PC-9 (cell line): ENCODE measurements around the gene SPEM3. TPM values are rescaled to one million over a fixed set of nuclear protein-coding genes. Genes with fewer than 3 reads are reported as not detected.

ENCODE experiments used
- BruUV-seq: library from RNA; stranded (reverse); fragments of 400-500 nt; replicated peaks from 2 replicates; lab custom pipeline; 2021; lab: Mats Ljungman, UMichigan
- CTCF ChIA-PET: fragments of 300-600 bp; sonication (Branson Sonifier 250); formaldehyde crosslinking; loops from one replicate; lab custom pipeline; 2022; ENCODE audit warnings: antibody characterized with exemption; lab: Charles Lee
- POLR2A ChIA-PET: fragments of 300-600 bp; sonication (Branson Sonifier 250); formaldehyde crosslinking; loops from one replicate; lab custom pipeline; 2022; ENCODE audit warnings: antibody characterized with exemption; ENCODE audit not compliant: unreplicated experiment; lab: Charles Lee
- DNase-seq, 2 experiments: peaks; one replicate each; pipeline versions ENCODE4 v3.0.0 to v3.0.0-alpha.2; 2015 to 2022; ENCODE audit warnings: mixed read lengths in 1 of 2
- H2AFZ ChIP-seq: fragments of 200-600 bp; sonication (generic); 2 replicates; pipeline ENCODE4 v1.8.1; 2017; ENCODE audit warnings: antibody characterized with exemption
- H3F3A ChIP-seq: fragments of 200-600 bp; sonication (generic); 2 replicates; pipeline ENCODE4 v1.8.1; 2017; ENCODE audit warnings: antibody characterized with exemption, mild to moderate bottlenecking, low read depth; ENCODE audit not compliant: insufficient read depth
- H3K27ac ChIP-seq: fragments of 200-600 bp; sonication (generic); 2 replicates; pipeline ENCODE4 v1.6.1; 2016; ENCODE audit warnings: mixed run types
- H3K27me3 ChIP-seq: fragments of 200-600 bp; sonication (generic); 2 replicates; pipeline ENCODE4 v1.6.1; 2016; ENCODE audit warnings: low read depth, mixed run types; ENCODE audit not compliant: insufficient read depth
- H3K36me3 ChIP-seq: fragments of 200-600 bp; sonication (generic); 2 replicates; pipeline ENCODE4 v1.6.1; 2016; ENCODE audit warnings: low read depth, mixed run types
- H3K4me1 ChIP-seq: fragments of 200-600 bp; sonication (generic); replicated peaks from 2 replicates; pipeline ENCODE4 v1.6.1; 2016; ENCODE audit warnings: mixed run types; ENCODE audit not compliant: insufficient read depth
- H3K4me2 ChIP-seq: fragments of 200-600 bp; sonication (generic); 2 replicates; pipeline ENCODE4 v1.6.1; 2017; ENCODE audit warnings: mixed run types
- H3K4me3 ChIP-seq: fragments of 200-600 bp; sonication (generic); 2 replicates; pipeline ENCODE4 v1.6.1; 2016; ENCODE audit warnings: mixed run types
- H3K79me2 ChIP-seq: fragments of 200-600 bp; sonication (generic); 2 replicates; pipeline ENCODE4 v1.6.1; 2017; ENCODE audit warnings: low read depth, mixed run types
- H3K9me2 ChIP-seq: fragments of 200-600 bp; sonication (generic); 2 replicates; pipeline ENCODE4 v1.8.1; 2017; ENCODE audit warnings: mild to moderate bottlenecking; ENCODE audit not compliant: insufficient read depth
- H3K9me3 ChIP-seq: fragments of 200-600 bp; sonication (generic); 2 replicates; pipeline ENCODE4 v1.8.1; 2016; ENCODE audit warnings: low read depth; ENCODE audit not compliant: insufficient read depth
- H4K20me1 ChIP-seq: fragments of 200-600 bp; sonication (generic); 2 replicates; pipeline ENCODE4 v1.8.1; 2017; ENCODE audit not compliant: insufficient read depth
- EZH2 ChIP-seq: fragments of 200-600 bp; sonication (generic); IDR thresholded peaks from 2 replicates; pipeline ENCODE4 v1.8.0; 2017; ENCODE audit warnings: antibody characterized with exemption, low read depth
- intact Hi-C: fragments of 100-400 bp; cut with micrococcal nuclease; formaldehyde crosslinking; loops from one replicate; pipeline ENCODE4 v1.10.0; 2022; ENCODE audit not compliant: unreplicated experiment
- total RNA-seq: library from RNA; stranded (reverse); gene quantifications from 2 replicates; pipeline ENCODE4 v1.2.3, GENCODE V29; 2021
- TF ChIP-seq, protein P1 (sequence below): fragments of 200-600 bp; sonication (generic); conservative IDR thresholded peaks from 2 replicates; pipeline ENCODE4 v1.6.1; 2017; ENCODE audit warnings: mixed run types, antibody characterized with exemption, mild to moderate bottlenecking, moderate library complexity

SPEM3 gene
- total RNA-seq, 1 experiment from 2014 or later, result not detected

DNA sequence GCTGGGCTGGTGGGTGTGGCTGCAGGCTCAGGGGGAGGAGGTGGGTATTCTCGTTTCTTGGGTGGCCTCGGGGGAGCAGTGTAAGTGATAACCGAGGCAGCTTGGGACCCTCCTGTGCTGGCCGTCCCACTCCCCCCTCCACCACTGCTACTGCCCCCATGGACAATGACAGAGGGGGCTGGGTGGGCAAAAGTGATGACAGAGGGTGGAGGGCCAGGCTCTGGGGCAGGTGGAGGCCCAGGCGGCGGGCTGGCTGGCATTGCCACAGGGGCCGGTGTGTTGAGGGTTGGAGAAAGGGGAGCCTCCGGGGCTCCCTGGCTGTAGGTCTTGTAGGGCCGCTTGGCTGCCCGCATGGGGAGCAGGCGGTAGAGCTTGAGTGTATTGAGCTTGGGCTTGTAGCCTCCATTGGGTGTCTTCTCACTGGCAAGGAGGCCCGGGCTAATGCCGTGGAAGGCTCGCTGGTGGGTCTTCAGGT lies 34.8 kb downstream of the SPEM3 start:
- no peak overlapping the region for H3K27ac ChIP-seq
- no TSS peak for BruUV-seq
- no peaks in the 10 kb centered on the region for H3K4me1 ChIP-seq
- H3K9me3 ChIP-seq, result no peaks in the 10 kb centered on the region
- no peaks in the 10 kb centered on the region for H4K20me1 ChIP-seq
- H3K9me2 ChIP-seq, result no peaks in the 10 kb centered on the region
- TF ChIP-seq, protein P1, sequence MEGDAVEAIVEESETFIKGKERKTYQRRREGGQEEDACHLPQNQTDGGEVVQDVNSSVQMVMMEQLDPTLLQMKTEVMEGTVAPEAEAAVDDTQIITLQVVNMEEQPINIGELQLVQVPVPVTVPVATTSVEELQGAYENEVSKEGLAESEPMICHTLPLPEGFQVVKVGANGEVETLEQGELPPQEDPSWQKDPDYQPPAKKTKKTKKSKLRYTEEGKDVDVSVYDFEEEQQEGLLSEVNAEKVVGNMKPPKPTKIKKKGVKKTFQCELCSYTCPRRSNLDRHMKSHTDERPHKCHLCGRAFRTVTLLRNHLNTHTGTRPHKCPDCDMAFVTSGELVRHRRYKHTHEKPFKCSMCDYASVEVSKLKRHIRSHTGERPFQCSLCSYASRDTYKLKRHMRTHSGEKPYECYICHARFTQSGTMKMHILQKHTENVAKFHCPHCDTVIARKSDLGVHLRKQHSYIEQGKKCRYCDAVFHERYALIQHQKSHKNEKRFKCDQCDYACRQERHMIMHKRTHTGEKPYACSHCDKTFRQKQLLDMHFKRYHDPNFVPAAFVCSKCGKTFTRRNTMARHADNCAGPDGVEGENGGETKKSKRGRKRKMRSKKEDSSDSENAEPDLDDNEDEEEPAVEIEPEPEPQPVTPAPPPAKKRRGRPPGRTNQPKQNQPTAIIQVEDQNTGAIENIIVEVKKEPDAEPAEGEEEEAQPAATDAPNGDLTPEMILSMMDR, result no peak
- TF ChIP-seq EZH2, result no peak
- H2AFZ ChIP-seq, result no peak overlapping the region
- no peaks in the 10 kb centered on the region for H3F3A ChIP-seq
- no peaks in the 10 kb centered on the region for H3K27me3 ChIP-seq
- ChIA-PET POLR2A (no interaction called here), CTCF (no interaction called here)
- H3K36me3 ChIP-seq, result no peaks in the 10 kb centered on the region
- H3K4me2 ChIP-seq, result no peak overlapping the region
- intact Hi-C loops, result no loop called here
- no peak overlapping the region for H3K4me3 ChIP-seq
- H3K79me2 ChIP-seq, result no peaks in the 10 kb centered on the region
- no peak for DNase-seq

DNA sequence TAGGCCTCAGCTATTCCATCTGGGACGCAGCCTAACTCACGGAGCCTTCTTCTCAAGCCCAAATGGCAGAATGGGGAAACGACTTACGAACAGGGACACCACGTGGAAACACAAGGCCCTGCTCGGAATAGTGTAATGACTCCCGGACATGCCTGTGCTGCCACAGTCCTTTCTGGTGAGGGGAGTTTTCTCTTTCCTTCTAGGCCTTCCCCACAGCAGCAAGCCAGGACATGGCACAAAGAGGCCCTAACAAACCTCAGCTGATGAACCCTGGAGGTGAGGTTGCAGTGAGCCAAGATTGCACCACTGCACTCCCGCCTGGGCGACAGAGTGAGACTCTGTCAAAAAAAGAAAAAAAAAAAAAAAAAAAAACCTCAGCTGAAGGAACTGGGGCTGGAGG lies 35.4 kb downstream of the SPEM3 start:
- H3K27me3 ChIP-seq, result no peaks in the 10 kb centered on the region
- no peaks in the 10 kb centered on the region for H3K9me2 ChIP-seq
- no TSS peak for BruUV-seq
- no peak overlapping the region for H3K4me2 ChIP-seq
- DNase-seq, result no peak
- POLR2A ChIA-PET, result interaction anchor here (0.6 kb wide), 1 partner anchor 87 kb away, joined by 4 read pairs; no protein-coding TSS in a partner anchor
- no peaks in the 10 kb centered on the region for H3K4me1 ChIP-seq
- H3K36me3 ChIP-seq, result no peaks in the 10 kb centered on the region
- no peaks in the 10 kb centered on the region for H3K79me2 ChIP-seq
- no peaks in the 10 kb centered on the region for H4K20me1 ChIP-seq
- no peaks in the 10 kb centered on the region for H3F3A ChIP-seq
- TF ChIP-seq, protein P1, result no peak
- intact Hi-C loops, result no loop called here
- H3K9me3 ChIP-seq, result no peaks in the 10 kb centered on the region
- H3K27ac ChIP-seq, result no peak overlapping the region
- H2AFZ ChIP-seq, result no peak overlapping the region
- CTCF ChIA-PET, result interaction anchor here (0.6 kb wide), 1 partner anchor 40 kb away, joined by 4 read pairs; no protein-coding TSS in a partner anchor
- no peak overlapping the region for H3K4me3 ChIP-seq

- ChIA-PET CTCF (no interaction called here), POLR2A (no interaction called here)
- DNase-seq, result no peak
- Histone ChIP-seq H3K4me3 (no peak overlapping the region), H3K27me3 (no peaks in the 10 kb centered on the region), H3K79me2 (no peaks in the 10 kb centered on the region), H3K27ac (no peak overlapping the region), H2AFZ (no peak overlapping the region), H3K9me3 (no peaks in the 10 kb centered on the region), H3K36me3 (no peaks in the 10 kb centered on the region), H3F3A (no peaks in the 10 kb centered on the region), H4K20me1 (no peaks in the 10 kb centered on the region), H3K4me1 (no peaks in the 10 kb centered on the region), H3K4me2 (no peak overlapping the region), H3K9me2 (no peaks in the 10 kb centered on the region)
- TF ChIP-seq EZH2, result no peak
- TF ChIP-seq, protein P1, result no peak
- no TSS peak for BruUV-seq
- intact Hi-C loops, result no loop called here
Measured at GRCh38 chr17:7465597-7466275, 37.1 kb downstream of the SPEM3 start.
